Embryonic facial prominence (tissue), 1 donor: ENCODE data around the gene TEX48.

Source experiments
- DNase-seq: peaks from one replicate; pipeline ENCODE4 v3.0.0-alpha.2; 2016; ENCODE audit errors: extremely low spot score

The TEX48 gene, protein sequence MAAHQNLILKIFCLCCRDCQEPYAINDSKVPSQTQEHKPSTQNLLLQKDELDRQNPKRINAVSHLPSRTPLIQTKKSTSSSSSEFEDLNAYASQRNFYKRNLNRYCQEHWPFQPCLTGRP

DNA sequence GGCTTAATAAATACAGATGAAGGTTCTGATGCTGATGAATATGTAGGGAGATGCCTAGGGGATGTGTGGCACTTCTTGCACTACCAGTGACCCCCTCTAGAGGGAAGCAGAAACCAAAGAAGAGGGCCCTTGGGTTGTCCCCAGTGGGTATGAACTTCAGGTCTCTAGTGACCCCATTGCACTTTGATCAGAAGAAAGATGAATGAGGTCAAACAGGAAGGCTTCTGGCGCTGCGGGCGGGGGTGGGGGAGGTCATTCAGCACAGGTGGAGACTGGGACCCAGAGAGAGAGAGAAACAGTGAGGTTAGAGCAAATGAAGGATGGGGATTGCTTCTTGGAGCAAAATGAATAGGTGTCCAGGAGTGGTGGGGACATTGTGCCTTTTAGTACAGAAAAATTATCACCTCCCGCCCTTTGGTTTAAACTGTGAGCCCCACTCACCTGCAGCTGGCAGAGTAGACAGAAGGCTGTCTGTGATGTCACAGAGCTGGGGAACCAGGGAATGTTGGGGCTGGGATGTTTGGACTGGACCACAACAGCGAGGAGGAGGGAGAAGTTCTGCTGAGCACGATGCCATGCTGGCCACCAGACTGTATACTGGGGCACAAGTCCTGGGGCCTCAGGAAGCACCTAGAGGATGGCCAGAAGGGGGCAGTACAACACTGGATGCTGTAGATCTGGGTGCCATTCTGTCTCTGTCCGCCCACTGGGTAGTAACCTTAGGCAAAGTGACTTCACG is at the start of gene TEX48:
Gene TEX48, minus strand, starts transcription at position 599 of the 739 bp plus-strand sequence. CDS start 10,469 bp downstream, outside the sequence.
- DNase-seq = peak; percentile 38

DNA sequence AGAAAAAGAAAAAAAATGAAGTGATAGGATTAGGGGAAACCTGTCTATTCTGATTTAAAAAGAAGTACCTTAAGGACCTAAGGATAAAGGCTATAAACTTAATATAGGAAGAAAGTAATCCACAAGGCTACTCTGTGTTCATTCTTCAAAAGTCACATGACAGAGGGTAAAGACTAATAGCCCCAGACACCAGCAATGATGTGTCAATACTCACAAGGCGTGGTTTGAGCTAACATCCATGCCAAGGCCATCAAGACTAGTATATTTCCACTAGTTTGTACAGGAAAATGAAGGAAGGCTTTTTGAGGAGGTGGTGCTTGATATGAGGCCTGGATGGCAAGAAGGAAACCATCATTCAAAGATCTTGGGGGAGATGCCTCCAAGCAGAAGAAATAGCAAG is 49.7 kb upstream of the TEX48 start:
- no peak for DNase-seq

DNA sequence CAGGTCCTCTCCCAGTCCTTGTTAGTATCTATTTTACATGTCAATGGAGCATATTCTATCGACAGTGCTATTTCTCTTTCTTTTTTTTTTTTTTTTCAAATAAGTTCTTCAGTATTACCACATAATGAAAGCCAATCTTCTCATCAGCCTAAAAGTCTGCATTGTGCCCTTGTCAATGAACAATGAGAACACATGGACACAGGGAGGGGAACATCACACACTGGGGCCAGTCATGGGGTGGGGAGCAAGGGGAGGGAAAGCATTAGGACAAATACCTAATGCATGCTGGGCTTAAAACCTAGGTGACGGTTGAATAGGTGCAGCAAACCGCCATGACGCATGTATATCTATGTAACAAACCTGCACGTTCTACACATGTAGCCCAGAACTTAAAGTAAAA is 47.7 kb upstream of the TEX48 start:
- no peak for DNase-seq

DNA sequence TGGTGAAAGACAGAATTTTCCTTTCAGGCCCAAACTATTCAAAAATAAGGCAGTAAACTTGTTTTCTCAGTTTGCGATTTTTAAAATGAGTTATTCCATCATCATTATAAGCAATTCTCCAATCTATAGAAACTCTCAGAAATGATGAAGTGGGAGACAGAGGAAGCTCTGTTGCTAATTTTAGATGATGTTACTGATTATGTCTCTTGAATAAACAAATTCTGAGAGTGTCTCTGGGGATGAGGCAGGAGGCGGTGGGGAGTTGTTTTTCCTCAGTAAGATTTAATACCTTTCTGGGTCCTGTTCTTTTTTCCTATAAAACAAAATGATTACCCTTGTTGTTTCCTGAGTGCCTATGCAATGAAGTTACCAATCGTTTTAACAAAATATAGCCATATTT is 43.9 kb upstream of the TEX48 start:
- no peak for DNase-seq

DNA sequence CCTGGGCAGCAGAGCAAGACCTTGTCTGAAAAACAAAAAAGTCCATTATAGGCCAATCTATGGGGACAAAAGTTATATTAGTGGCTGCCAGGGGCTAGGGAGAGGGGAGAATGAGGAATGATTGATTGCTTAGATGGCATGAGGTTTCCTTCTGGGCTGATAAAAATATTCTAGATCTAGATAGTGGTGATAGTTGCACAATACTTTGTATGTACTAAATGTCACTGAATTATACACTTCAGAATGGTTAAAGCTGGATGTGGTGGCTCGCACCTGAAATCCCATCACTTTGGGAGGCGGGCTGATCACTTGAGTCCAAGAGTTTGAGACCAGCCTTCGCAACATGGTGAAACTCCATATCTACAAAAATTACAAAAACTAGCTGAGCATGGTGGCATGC is 42.8 kb upstream of the TEX48 start:
- DNase-seq = no peak

DNA sequence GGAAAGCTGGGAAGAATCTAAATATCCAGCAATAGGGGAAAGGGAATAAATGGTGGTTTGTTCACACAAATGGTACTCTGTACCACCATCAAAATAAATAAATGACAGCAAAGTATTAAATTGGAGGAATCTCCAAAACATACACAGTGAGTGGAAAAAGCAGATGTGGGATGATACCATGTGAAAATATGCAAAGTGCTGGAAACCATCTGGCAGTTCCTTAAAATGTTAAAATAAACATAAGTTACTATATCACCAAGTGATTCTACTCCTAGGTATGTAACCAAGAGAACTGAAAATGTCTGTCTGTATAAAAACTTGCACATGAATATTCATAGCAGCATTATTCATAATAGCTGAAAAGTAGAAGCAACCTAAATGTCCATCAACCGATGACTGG is 41.9 kb upstream of the TEX48 start:
- no peak for DNase-seq

DNA sequence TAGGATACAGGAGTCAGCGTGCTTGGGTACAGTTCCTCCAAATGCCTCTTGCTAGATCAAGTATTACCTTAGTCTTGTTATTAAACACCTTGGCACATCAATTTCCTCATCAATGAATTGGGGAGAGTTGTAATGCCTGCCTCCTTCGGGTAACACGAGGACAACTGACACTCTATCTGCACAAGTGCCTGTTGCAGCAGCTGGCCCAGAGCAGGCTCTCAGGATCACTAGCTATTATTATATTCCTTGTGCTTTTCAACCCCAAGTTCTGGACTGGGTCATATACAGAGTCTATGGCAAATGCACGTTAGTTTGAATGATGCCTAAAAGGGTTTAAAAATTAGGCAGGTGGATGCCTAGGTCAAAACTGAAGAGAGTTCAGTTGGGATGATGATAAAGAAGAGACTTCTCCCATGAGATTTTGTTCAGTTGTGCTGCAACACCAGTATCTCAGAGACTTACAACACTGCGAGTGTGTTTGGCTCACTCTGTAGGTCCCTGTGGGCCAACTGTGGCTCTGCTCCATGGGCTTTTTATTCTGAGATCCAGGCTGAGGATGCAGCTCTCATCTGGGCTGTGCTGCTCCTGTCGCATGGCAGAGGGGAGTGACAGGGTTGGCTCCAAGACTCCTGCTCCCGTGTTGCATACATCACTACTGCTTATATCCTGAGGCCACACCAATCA is 41.1 kb upstream of the TEX48 start:
- no peak for DNase-seq

DNA sequence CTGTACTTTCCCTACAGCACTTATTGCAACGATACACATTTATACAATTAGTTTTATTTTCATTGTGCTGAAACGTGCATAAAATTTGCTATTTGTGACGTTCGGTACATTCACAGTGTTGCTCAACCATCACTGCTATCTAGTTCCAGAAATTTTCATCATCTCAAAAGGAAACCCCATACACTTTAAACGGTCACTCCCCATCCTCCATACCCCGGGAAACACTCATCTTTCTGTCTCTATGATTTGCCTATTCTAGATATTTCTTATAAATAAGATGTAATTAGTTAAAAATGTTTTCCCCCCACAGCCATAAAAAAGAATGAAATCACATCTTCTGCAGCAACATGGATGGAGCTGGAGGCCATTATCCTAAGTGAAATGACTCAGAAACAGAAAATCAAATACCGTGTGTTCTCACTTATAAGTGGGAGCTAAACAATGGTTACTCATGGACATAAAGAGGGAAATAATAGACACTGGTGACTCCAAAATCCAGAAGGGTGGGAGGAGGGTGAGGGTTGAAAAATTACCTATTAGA is 40.2 kb upstream of the TEX48 start:
- no peak for DNase-seq

DNA sequence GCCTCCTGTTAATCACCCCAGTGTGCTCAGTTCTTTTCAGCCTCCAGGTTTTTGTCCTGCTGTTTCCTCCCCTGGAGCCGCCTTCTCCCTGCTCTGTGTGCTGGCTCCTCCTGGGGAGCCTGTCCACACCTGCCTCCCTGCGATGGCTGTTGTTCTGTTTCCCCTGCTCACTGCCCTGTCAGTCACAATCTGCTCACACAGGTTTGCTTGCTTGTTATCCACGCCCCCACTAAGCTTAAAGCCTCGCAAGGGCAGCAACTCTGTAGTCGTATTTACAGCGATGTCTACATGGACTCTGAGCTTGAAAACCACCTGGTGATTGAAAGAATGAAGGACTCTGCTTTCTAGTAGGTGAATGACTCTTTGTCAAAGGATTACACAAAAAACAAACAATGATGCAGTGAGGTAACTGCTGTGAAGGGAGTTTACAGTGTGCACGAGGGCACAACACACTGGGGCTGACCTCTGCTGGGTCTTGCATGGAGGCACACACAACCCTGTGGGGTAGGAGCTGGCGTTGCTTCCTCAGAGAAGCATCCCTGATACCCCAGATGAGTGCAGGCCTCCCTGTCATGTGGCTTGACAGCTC is 39.6 kb upstream of the TEX48 start:
- DNase-seq = no peak

DNA sequence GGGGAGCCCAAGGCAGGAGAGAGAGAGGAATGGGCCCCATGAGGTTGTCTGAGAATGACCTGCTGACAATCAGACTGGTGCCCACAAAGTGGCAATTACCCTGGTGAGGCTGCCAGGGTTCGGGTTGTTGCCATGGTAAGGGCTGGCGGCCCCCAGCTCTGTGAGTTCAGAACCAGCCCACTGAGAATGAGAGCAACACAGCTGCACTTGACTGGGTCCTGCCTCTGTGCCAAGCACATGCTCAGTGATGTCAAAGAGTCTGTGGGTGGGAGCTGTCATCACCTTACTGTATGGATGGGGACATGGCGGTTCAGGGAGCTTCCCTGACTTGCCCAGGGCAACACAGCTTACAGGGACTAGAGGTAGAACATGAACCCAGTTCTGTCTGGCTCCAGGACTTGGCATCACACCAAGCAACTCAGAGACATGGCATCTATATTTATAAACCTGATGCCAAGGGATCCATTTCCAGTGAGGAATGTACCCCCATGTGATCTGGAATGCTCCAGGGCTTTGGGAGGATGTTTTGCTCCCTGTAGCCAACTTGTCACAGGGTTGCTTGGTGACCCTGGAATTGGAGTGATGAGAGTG is 38.2 kb upstream of the TEX48 start:
- no peak for DNase-seq

DNA sequence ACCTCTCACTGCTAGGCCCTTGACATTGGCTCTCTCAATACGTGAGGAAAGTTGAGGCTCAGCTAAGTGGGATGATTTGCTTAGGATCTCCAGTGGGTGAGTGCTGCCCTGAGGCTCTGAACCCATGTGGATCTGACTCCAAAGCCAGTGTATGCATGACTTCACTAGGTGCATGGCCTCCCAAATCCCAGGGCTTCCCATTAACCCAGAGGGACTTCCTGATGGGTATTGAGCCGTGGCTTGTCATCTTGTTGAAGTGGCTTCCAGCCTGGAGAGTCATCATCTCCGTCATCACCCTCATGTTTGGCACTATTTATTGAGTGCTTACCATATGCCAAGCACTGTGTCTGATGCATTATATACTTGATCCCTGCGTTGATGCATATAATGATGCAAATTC is 37.3 kb upstream of the TEX48 start:
- DNase-seq = no peak

DNA sequence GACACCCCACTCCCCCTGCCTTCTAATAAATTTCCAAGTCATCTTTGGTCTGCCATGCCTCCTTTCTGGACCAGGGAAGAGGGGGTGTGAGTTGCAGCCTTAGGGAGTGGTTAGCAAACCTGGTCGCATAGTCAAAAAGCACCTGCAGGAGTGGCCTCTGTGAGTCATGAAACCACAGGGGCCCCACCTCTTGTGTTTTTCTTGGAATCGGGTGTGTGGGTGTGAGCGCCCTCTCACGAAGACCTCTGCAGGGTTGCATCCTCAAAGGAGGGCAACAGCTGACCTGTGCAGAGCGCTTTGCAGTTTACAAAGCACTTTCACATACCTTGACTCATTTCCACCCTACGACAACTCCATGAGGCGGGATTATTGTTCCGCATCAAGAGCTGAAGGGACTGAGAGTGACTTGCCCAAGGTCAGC is 36.8 kb upstream of the TEX48 start:
- no peak for DNase-seq

DNA sequence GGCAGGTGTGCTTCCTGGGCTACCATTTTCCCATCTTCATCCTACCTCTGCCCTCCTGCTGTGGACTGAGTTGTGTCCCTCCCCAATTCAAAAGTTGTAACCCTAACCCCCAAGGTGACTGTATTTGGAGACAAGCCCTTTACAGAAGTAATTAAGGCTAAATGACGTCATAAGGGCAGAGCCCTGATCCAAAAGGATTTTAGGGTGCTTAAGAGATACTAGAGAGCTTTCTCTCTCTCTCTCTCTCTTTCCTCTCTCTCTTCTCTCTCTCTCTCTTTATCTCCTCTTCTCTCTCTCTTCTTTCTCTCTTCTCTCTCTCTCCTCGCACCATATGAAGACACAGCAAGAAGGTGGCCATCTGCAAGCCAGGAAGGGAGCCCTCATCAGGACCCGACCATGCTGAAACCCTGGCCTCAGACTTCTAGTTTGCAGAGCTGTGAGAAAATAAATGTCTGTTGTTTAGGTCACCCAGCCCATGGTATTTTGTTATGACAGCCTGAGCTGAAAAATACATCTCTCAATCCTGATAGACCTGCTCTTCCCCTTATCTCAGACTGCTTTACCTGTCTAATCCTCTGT is 36.0 kb upstream of the TEX48 start:
- no peak for DNase-seq

DNA sequence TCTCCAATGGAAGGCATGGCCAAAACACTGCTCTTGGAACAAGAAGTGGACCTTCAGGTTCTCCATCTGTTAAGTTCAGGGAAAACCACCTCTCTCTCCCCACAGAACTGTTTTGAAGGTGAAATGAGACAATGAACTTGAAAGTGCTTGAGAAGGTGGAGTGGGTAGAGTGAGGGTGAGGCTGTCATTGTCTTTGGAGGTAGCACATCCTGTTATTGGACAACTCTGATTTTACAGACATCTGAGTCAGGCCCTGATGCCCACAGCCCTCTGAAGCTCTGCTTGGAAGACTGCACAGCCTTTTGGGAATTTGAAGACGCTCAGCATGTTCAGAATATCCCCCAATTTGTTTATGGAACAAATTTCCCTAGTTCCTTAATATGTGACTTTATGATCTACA is 27.6 kb upstream of the TEX48 start:
- no peak for DNase-seq

DNA sequence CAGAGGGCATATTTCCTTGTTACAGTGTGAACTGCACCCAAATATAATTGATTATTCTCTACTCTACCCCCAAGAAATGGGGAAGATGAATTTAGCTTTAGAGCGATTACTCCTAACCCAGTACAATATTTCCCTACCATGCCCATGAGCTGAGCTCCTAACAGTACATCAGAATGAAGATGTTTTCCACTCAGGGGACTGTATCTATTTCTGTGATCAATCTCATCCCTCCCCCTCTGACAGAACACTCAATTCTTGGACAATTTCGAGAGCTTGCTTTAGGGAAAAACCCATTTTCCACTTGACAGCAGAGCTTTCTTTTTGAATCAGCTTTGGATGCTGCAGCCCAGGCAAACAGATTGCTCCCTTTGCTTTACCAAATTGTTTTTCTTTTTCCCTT is 24.7 kb upstream of the TEX48 start:
- DNase-seq = no peak

DNA sequence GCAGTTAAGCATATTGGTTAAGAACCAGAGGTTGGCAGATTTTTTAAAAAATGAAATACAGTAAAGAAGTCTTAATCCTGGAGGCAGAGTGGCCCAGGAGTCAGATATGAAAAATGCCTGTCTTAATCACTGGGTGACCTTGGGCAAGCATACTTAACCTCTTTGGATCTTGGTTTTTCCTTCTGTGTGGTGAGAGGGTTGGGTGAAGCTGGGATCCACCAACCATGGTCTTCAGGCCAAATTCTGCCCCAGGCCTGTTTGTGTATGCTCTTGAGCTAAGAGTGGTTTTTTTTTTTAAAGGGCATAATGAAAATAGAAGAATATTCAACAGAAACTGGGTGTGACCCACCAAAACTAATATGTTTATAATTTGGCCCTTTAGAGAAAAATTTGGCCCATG is 20.0 kb upstream of the TEX48 start:
- DNase-seq = no peak

DNA sequence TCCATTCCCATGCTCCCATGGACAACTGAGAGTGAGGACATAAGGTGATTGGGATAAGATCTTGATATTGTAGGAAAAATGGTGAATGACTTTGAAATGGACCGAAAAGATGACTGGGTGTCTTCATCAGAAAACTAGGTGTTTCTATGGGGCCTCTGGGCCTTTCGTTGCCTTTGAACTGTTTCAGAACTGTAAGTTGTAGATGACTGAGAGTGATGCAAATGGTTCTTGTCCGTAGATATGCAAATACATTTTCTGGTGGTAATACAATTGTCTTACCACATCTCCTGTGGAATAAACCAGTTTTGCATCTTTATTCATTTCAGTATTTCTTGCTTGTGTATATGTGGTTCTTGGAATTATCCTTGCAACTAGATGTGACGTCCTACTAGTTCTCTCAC is 16.0 kb upstream of the TEX48 start:
- DNase-seq = no peak

DNA sequence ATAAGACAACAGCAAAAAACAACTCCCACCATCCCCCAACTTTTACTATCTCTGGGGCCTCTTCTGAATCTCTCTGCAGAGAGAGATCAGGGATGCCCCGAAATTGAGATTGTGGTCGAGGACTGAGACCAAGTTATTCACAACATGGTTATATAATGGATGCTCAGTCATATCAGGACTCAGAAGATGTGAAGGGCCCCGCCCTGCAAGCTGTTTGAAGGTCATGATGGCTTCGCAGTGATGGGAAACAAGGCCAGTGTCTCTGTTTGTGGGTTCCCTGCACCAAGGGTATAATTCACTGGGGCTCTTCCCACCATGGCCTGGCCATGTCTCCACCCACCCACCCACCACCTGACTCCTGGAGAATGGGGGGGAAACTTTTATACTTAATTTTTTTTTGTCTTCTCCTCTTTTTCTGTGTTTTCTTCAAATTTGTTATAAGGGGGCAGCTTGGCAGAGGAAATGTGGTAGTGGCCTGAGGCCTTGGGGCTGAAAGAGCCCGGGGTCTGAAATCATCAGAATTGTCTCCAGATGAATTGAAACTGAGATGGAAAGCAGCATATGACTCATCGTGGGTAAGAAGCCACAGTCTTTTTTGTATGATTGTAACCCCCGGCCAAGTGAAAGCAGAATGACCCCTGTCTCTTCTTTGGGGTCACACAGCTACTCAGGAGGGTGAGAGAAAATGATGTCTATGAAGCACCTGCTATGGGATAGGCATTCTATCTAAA is 15.0 kb upstream of the TEX48 start:
- DNase-seq = no peak

DNA sequence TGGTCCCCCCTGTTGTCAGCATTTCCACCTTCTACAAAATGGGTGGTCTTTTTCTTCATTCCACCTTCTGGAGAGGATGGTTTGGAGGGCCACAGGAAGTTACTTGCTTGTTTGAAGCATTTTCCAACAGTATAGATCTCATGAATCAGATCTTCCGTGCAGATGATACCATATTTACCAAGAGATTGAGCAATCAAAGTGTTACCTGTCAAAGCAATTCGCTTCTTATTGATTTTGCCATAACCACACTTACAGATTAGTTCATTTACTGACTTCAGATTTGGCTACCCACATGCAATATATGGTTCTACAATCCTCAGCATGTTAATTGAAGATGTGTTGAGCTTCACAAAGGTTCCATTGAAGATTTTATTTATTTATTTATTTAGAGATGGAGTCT is 14.0 kb upstream of the TEX48 start:
- DNase-seq = no peak

DNA sequence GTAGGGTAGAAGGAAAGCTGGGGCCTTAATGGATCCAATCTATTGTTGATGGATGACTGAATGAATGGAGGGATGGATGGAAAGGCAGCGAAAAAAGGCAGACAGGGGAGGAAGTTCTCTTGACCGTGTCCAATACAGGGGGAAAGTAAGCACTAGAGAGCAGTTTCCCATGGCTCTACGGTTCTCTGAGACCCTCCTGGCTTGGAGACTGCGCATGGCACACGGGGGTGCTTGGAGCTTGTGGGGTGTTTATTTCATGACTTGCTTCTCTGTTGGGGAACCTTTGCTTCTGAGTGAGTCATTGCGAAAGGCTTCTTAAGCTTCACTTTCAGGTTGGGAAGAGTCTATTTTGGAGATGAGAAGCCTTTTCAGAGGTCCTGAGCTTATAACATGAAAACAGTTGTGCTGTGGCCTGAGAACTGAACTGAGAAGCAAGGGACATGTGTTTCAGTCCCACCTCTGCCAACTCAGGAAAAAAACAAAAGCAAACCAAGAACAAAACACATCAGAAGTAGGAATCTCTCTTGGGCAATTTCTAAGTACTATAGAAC is 12.8 kb upstream of the TEX48 start:
- no peak for DNase-seq

DNA sequence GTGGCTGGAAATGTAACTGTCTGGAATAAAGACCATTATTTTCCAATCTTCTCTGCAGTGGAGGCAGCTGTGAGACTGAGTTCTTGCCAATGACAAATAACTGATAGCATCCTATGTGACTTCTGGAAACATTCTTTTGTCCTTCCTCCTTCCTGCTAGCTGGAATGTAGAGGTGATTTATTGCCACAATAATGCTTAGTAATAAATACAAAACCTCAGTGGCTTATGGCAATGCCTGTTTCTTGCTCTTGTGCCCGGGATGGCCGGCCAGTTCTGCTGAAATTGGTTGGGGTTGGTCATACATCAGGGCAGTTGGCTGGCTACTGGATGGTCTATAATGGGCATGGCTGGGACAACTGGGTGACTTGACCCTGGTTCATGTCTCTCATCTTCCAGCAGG is 12.2 kb upstream of the TEX48 start:
- DNase-seq = no peak
